GM23248 (cell line): ENCODE data around the gene EMP2.

Experiments used
- EZH2 ChIP-seq: fragments of 200-600 bp; sonication (generic); IDR thresholded peaks from 2 replicates; pipeline ENCODE4 v1.6.1; 2018; ENCODE audit warnings: antibody characterized with exemption, mild to moderate bottlenecking; ENCODE audit not compliant: insufficient read depth, poor library complexity, severe bottlenecking
- EZH2phosphoT487 ChIP-seq: fragments of 200-600 bp; sonication (generic); IDR thresholded peaks from 2 replicates; pipeline ENCODE4 v1.6.1; 2018; ENCODE audit warnings: antibody characterized with exemption, moderate library complexity, mild to moderate bottlenecking, low read depth; ENCODE audit not compliant: insufficient read depth

DNA sequence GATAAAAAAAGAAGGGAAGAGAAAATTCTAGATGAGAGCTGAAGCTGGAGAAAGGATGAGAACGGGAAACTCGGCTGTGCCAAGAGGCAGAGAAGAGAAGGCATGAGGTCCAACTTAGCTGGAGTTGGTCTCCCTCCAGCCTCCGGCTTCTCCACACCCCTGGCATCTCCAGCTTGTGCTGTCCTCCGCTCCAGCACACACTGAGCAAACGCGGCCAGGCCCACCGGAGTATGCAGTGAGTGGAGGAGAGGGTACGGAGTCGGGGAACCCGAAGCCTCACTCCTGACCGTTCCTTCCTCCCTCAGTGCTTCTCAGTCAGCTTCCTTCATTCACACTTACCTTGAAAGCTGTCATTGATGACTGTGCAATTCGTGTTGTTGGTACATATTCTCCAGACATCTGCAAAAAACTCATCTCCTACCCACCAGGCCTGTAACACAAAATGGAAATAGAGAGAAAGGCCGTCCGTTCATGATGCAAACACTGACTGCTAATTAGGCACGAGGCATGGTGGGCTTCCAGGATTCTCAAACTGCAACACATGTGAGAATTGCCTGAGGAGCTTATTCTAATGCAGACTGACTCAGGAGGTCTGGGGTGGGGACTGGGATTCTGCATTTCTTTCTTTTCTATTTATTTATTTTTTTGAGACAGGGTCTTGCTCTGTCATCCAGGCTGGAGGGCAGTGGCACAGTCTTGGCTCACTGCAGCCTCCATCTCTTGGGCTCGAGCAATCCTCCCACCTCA is 37.0 kb downstream of the EMP2 start:
- TF ChIP-seq EZH2: no peak
- TF ChIP-seq EZH2phosphoT487: no peak
